ENCODE data around the gene SYNPO2L.

DNA sequence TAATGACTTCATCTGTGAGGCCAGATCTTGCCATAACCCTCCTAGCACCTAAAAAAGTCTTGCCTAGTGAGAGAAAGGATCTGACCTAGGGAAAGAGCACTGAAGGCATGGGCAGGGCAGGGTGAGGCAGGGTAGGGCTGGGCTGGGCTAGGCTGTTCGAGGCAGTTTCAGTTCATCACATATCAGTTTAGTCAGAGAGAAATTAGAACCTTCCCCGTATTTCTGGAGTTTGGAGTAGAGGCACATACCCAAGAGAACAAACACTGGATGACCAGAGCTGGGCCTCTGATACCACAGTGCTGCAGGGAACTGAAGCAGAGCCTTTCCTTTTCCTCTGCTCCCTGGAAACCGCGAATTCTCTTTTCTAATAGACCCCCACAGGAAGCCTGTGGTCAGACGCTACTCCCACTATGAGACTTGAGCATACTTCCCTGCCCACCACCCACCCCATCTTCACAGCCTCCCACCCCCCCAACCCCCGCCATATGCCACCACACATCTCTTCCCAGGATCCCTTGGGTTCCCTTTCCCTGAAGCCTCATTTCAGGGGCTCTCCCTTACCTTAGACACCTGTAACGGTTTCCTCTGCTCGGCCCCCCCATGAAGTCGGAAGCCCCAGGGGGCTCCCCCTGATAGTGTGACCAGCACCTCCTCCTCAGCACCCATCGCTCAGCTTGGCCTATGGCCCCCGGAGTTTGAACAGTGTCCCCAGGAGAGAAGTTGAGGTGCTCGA is 406 bp downstream of the SYNPO2L start:
- TF ChIP-seq TAF1 (IDR thresholded peaks at IDR 0.05; ENCODE audit: low read depth, low read length) (no peak), POLR2AphosphoS5 (IDR thresholded peaks at IDR 0.05; ENCODE audit: low read depth, low read length) (no peak), POLR2A (IDR thresholded peaks at IDR 0.05; ENCODE audit: low read depth, low read length) (no peak)

All from GM12891 (cell line).